IPS DF 4.7 (cell line): Measurements from ENCODE around the gene MAP3K21.

Source experiments
- DNase-seq: peaks from one replicate; pipeline ENCODE4 v3.0.0-alpha.2; 2013; ENCODE audit warnings: low spot score; ENCODE audit errors: extremely low read depth

The MAP3K21 gene

GRCh38 chr1:233326319-233326718 is 1.2 kb upstream of the MAP3K21 start:
- no peak for DNase-seq

GRCh38 chr1:233326811-233327650 is 493 bp upstream of the MAP3K21 start:
- peak; percentile 53 for DNase-seq

DNA sequence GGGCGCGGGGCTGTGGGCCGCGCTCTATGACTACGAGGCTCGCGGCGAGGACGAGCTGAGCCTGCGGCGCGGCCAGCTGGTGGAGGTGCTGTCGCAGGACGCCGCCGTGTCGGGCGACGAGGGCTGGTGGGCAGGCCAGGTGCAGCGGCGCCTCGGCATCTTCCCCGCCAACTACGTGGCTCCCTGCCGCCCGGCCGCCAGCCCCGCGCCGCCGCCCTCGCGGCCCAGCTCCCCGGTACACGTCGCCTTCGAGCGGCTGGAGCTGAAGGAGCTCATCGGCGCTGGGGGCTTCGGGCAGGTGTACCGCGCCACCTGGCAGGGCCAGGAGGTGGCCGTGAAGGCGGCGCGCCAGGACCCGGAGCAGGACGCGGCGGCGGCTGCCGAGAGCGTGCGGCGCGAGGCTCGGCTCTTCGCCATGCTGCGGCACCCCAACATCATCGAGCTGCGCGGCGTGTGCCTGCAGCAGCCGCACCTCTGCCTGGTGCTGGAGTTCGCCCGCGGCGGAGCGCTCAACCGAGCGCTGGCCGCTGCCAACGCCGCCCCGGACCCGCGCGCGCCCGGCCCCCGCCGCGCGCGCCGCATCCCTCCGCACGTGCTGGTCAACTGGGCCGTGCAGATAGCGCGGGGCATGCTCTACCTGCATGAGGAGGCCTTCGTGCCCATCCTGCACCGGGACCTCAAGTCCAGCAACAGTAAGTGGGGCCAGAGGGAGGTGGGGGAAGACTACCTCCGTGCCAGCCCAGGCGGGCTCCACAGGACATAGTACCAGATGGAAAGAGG is 808 bp downstream of the MAP3K21 start:
- no peak for DNase-seq

GRCh38 chr1:233331676-233332519 is 4.4 kb downstream of the MAP3K21 start:
- DNase-seq = no peak

DNA sequence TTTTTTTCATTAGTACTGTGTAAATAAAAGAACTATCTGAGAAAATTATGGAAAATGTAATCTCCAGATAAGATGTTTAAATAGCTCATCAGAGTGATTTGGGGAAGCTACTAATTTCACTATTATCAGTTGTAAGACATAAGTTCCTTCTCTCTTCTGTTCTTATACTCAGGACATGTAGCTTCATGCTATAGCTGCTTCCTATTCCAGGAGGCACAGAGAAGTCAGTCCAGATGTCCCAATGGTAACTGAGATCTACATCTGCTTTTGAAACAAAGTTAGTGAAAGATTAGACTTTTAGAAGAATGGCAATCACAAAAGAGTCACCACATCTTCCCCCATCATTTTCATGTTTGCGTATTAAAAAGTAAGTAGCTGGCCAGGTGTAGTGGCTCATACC is 5.6 kb downstream of the MAP3K21 start:
- no peak for DNase-seq

GRCh38 chr1:233334092-233334491 is 6.6 kb downstream of the MAP3K21 start:
- DNase-seq = no peak

- DNase-seq = no peak
Measured at GRCh38 chr1:233336554-233337456, 9.3 kb downstream of the MAP3K21 start.

GRCh38 chr1:233337505-233337904 is 10.0 kb downstream of the MAP3K21 start:
- no peak for DNase-seq

DNA sequence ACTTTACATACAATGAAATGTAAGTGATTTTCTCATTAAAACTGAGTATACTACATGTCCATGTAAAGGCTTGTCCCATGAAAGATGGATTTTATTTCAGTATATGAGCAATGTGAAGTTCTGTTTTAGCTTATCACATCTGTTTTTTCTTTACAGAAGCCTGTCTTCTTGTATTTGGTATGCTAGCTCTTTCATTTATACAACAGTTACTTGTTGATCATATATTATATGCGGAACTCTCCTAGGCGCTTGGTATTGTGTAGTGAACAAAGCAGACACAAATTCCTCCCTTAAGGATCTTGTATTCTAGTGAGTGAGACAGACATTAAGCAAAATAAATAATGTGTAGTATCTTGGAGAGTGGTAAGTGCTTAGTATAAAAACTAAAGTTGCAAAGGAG is 10.6 kb downstream of the MAP3K21 start:
- DNase-seq = no peak

DNA sequence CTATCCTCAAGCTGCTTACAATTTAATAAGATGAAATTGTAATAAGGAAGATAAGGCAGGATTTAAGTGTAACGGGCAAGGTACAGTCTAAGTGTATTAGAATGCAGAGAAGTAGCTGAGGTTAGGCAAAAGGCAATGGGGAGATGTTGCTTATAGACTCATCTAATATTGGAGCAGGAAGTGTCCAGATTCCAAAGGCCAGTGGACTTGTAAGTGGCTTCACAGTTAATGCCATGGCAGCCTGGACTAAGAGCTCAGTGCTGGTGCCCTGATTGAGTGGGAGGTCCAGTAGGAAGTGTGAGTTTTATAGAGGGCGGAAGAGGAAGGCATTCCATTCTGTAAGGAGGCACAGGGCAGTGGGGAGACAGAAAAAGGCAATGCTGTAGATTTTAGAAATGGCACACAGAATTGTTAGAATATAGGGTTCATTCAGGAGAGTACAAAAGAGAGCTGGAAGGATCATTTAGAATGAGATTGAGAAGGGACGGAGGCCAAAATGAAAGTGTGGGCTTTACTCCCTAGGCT is 12.6 kb downstream of the MAP3K21 start:
- no peak for DNase-seq

DNA sequence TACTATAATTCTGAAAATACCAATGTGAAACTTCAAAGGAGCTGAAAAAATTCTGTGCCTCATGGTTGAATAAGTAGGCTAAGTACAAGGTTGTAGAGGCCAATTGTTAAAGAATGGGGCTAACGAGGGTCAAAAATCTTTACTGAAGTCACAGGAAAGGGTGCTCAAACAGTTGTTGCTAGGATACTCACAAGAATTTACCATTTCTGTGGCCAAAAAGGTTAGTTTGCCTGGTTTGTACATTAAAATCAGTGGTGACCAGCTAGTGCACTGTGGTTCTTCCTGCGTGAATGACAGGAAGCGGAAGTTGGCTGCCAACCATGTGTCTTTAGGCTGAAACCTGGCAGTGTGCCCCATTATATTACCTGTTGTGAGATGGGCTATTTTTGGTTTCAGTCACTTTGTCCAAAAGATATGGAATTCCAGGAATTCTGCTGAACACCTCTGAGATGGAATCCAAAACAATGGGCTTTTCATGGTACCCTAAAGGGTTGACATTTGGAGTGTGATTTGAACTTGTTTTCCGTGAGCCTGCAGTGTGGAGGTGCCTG is 13.5 kb downstream of the MAP3K21 start:
- no peak for DNase-seq

- no peak for DNase-seq
Measured at GRCh38 chr1:233342086-233342485, 14.6 kb downstream of the MAP3K21 start.

DNA sequence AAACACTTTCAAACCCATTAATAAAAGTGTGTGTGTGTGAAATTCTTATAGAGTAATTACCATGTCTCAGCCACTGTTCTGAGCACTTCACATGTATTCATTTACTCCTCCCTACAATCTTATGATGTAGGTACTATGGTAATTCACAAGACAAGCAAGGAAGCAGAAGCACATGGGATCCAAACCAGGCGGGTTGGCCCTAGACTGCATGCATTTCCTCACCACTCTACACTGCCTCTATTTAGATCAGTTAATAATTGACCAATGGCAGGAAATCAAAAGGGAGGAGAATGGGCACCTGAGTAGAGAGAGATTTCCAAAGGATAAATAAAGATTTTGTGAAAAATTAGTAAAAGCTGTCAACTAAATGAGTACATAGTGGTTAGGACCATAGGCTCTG is 15.7 kb downstream of the MAP3K21 start:
- DNase-seq = no peak

DNA sequence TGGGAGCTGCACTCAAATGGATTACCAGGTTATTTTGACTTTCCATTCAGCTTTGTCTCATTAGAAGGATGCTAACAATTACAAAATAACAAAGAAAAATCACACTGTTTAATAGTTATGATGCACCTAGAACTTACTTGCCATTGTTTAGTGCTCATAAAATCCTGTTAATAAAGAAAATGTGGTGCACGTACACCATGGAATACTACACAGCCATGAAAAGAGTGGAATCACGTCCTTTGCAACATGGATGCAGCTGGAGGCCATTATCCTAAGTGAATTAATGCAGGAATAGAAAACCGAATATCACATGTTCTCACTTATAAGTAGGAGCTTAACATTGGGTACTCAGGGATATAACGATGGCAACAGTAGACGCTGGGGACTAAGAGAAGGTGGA is 19.8 kb downstream of the MAP3K21 start:
- DNase-seq = no peak

- no peak for DNase-seq
Measured at GRCh38 chr1:233349137-233349536, 21.6 kb downstream of the MAP3K21 start.

DNA sequence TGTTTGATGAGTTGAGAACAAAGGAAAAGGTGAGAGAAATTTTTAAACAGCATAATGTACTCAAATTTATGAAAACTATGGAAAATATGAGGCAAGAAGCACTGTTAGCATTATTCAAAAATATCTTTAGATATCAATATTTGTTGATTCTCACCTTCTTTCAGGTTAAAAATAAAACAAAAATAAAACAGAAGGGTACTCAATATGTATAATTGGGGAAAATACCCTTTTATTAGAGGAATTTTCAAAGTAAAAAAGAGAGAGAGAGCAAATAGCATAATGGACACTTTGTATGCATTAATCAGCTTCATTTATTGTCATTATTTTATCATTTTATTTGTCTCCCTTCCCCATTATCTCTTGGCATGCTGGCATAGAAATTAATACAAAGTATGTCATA is 27.5 kb downstream of the MAP3K21 start:
- DNase-seq = no peak

DNA sequence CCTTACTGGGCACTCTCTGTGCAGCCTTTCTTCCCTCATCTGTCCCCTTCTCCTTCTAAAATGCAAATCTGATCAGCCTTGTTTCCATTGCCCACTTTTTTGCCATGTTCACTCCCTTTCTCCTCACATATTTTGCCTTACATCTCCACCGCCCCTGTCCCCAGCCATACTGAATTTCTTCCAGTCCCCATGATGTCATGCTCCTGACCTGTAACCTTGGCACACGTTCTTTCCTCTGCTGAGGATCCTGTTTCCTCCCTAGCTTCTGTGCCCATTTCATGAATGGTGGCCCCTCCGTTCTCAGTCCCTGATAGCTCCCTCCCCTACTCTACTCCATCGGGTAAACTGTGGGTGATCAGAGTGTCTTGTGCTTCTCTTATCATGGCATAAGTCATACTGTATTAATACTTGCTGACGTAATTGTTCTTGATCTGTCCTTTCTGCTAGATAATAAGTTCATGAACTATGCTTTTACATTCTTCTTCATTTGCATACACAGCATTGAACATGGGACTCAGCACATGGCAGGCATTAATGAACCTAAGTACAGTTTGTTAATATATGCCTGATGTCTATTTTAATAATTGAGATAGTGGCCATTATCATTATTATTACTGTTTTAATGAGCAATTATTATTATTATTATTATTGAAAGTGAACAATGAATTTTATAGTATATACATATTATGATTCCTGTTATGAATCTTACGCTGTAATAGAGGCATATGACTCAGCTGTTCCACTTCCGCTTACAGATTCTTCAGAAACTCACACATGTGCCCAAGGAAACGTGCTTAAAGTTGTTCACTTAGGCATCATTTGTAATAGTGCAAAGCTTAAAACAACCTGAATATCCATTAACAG is 28.5 kb downstream of the MAP3K21 start:
- no peak for DNase-seq

- DNase-seq = no peak
Measured at GRCh38 chr1:233356705-233356987, 29.1 kb downstream of the MAP3K21 start.

GRCh38 chr1:233357595-233358397 is 30.3 kb downstream of the MAP3K21 start:
- no peak for DNase-seq
